ENCODE data around the gene PTCRA.
"Not testable (repeated sequence)": the region's sequence is repeated elsewhere in the genome, so short reads cannot be mapped to it uniquely, and the experiment has no call there.

- not testable (repeated sequence) for TF ChIP-seq POLR2A, CTCF (IDR thresholded peaks at IDR 0.05)
Measured at GRCh38 chr6:42902429-42903263, 13.2 kb upstream of the PTCRA start.
